Prostate gland (tissue), 2 donors: ENCODE results near the gene CCDC183. TPM values are rescaled to one million over a fixed set of nuclear protein-coding genes. Genes with fewer than 3 reads are reported as not detected.
A peak's percentile ranks its signal among the peaks of the same experiment; 100 is the strongest.

ENCODE experiments used
- DNase-seq: peaks from one replicate; pipeline ENCODE4 v3.0.0-alpha.2; 2019; ENCODE audit warnings: low spot score
- H3K27ac ChIP-seq, 2 donors: fragments of 200-600 bp; sonication (generic); 2 replicates each; pipeline ENCODE4 v1.5.1; 2017 to 2019
- H3K27me3 ChIP-seq: fragments of 200-600 bp; sonication (generic); replicated peaks from 2 replicates; pipeline ENCODE4 v1.5.1; 2019; ENCODE audit not compliant: insufficient read depth
- H3K36me3 ChIP-seq, 2 donors: fragments of 200-600 bp; sonication (generic); 1 replicate in 1 of 2; 2 replicates in 1 of 2; pipeline versions ENCODE4 v1.5.1 to v1.8.1; 2017 to 2019
- H3K4me1 ChIP-seq: fragments of 200-600 bp; sonication (generic); replicated peaks from 2 replicates; pipeline ENCODE4 v1.5.1; 2019
- H3K4me3 ChIP-seq, 2 donors: fragments of 200-600 bp; sonication (generic); 2 replicates each; pipeline ENCODE4 v1.5.1; 2017 to 2019
- H3K9me3 ChIP-seq: fragments of 200-600 bp; sonication (generic); 2 replicates; pipeline ENCODE4 v1.5.1; 2017
- POLR2A ChIP-seq: fragments of 450-650 bp; IDR thresholded peaks from one replicate; pipeline ENCODE4 v1.6.1; 2016; ENCODE audit warnings: antibody characterized with exemption, mild to moderate bottlenecking
- POLR2AphosphoS5 ChIP-seq: sonication (generic); formaldehyde crosslinking; IDR thresholded peaks from one replicate; pipeline ENCODE4 v1.6.1; 2017; ENCODE audit warnings: antibody characterized with exemption
- WGBS: methylation state at CpG from one replicate; pipeline ENCODE4 v1.1.5; 2018; 5-methylcytosine and 5-hydroxymethylcytosine counted together
- intact Hi-C: fragments of 100-400 bp; cut with DNase I; formaldehyde crosslinking; loops from one replicate; pipeline ENCODE4 v1.14.2; 2022
- total RNA-seq, 2 donors: library from RNA; depleted of rRNA; stranded (reverse); fragments of >200 nt; gene quantifications; one replicate each; pipeline ENCODE4 v1.1.0, GENCODE V29; 2016
- TF ChIP-seq, protein P1 (sequence below), 4 experiments: fragments of 200-600 bp in 2 of 4; fragments of 450-650 bp in 2 of 4; sonication (generic) in 2 of 4; IDR thresholded peaks; 1 replicate in 3 of 4; 2 replicates in 1 of 4; pipeline ENCODE4 v1.5.1; 2016 to 2019; ENCODE audit warnings: antibody characterized with exemption in 4 of 4, mild to moderate bottlenecking in 2 of 4, moderate library complexity in 2 of 4

The CCDC183 gene
- total RNA-seq, 2 donors from 2014 or later = 9.5 to 45.0 TPM

DNA sequence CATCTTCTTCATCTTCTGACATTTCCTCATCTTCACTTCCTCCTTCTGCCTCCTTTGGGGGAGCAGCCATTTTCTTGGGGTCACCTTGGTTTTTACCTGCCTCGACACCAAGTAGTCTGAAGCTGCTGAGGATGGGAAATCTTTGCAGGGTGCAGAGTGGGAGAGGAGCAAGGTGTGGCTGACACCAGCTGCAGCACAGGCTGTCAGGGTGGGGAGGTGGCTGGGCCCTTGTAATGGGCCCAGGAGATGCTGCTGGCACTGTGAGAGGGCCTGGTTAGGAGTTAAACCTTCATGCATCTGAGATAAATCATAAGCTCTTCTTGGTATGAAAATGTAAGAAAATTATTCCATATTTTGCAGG, 19.3 kb downstream of the CCDC183 start:
- Histone ChIP-seq H3K36me3 (no peaks in the 10 kb centered on the region), H3K4me1 (peaks cover 3% of the 10 kb centered on the region), H3K27ac (no peak overlapping the region), H3K27me3 (no peaks in the 10 kb centered on the region), H3K4me3 (no peak overlapping the region), H3K9me3 (no peaks in the 10 kb centered on the region)
- intact Hi-C loops = no loop called here
- 0% methylated on average over 1 of the region's 1 CpG for WGBS
- TF ChIP-seq POLR2A (no peak), POLR2AphosphoS5 (no peak)
- TF ChIP-seq, protein P1, sequence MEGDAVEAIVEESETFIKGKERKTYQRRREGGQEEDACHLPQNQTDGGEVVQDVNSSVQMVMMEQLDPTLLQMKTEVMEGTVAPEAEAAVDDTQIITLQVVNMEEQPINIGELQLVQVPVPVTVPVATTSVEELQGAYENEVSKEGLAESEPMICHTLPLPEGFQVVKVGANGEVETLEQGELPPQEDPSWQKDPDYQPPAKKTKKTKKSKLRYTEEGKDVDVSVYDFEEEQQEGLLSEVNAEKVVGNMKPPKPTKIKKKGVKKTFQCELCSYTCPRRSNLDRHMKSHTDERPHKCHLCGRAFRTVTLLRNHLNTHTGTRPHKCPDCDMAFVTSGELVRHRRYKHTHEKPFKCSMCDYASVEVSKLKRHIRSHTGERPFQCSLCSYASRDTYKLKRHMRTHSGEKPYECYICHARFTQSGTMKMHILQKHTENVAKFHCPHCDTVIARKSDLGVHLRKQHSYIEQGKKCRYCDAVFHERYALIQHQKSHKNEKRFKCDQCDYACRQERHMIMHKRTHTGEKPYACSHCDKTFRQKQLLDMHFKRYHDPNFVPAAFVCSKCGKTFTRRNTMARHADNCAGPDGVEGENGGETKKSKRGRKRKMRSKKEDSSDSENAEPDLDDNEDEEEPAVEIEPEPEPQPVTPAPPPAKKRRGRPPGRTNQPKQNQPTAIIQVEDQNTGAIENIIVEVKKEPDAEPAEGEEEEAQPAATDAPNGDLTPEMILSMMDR (IDR thresholded peaks at IDR 0.05) = no peak
- no peak for DNase-seq

- Histone ChIP-seq H3K27me3 (no peaks in the 10 kb centered on the region), H3K27ac (no peak overlapping the region), H3K4me1 (no peaks in the 10 kb centered on the region), H3K9me3 (no peaks in the 10 kb centered on the region), H3K4me3 (peak overlapping the region; percentile 10 to 17), H3K36me3 (no peaks in the 10 kb centered on the region)
- DNase-seq = no peak
- 54% methylated on average over 58 of the region's 83 CpGs for WGBS
- no peak for TF ChIP-seq POLR2A
- no peak for TF ChIP-seq POLR2AphosphoS5
- TF ChIP-seq, protein P1 (IDR thresholded peaks at IDR 0.05) = no peak
- intact Hi-C loops = no loop called here
Observed at GRCh38 chr9:136820971-136821825, 25.1 kb downstream of the CCDC183 start.

DNA sequence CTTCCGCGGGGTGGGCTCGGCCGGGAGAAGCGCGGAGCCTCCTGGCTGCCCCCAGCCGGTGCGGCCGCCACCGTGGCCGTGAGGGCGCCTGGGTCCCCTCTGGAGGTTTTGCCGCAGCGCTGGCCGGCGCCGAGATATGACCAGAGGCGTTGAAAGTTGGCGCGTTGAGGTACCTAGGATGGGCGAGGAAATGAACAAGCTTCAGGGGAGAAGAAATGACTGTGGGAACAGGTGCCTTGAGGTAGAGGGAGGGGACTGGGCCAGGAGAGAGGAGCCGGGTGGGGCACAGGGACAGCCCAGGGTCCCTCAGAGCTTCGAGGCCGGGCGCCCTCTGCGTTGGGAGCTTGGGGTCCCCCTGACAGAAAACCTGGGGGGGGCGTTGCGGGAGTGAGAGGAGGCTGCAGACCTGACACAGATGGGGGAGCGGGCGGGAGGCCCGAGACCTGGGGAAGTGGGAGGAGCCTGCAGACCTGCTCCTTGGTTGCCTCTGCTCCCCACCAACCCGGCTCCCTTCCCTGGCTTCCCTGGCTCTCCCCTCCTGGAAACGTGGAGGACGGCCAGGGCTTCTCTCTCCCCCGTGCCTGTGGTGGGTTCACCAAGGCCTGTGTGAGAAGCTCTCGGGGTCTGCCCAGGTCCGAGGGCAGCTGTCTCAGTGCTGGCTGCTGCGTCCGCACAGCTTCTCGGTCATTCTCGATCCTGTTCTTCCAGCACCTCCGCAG, 25.8 kb downstream of the CCDC183 start:
- Histone ChIP-seq H3K4me1 (no peaks in the 10 kb centered on the region), H3K27me3 (no peaks in the 10 kb centered on the region), H3K4me3 (peak overlapping the region in 1 of 2 donors; percentile 10), H3K9me3 (no peaks in the 10 kb centered on the region), H3K36me3 (no peaks in the 10 kb centered on the region), H3K27ac (no peak overlapping the region)
- DNase-seq = no peak
- intact Hi-C loops = no loop called here
- 75% methylated on average over 41 of the region's 42 CpGs for WGBS
- TF ChIP-seq POLR2AphosphoS5 (no peak), POLR2A (no peak)
- TF ChIP-seq, protein P1 (IDR thresholded peaks at IDR 0.05) = no peak

DNA sequence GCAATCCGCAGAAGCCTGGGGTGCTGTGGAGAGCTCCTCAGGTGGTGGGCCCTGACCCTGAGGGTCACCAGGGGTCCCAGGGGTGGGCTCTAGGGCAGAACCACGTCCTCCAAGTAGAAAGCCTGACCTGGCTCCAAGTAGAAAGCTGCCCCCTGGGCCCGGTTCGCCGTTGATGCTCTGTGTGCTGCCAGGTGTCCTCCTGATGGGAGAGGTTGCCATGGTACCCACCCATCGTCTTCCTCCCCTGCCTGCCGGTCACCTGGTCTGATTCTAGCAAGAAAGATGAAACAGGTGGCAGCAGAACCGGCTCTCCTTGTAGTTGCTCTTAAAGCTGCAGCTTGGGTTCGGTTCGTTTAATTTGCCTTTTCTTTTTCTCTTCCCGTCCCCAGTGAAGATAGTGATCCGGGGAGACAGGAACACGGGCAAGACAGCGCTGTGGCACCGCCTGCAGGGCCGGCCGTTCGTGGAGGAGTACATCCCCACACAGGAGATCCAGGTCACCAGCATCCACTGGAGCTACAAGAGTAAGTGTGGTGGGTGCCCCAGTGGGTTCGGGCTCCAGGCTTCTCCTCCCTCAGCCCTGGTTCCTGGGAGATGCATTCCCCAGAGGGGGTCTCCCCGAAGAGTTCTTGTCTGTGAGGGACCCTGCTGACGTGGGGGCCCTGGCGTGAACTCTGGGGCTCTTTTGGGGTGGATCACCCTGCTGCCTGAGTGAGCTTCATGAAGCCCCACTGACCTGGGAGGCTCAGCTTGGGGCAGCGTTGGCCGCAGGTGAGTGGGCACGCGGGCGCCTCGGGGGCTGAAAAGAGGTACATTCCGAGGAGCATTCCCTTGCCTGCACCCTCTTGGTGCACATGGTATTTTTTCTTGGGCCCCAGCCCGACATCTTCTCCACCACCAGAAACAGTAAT, 27.3 kb downstream of the CCDC183 start:
- intact Hi-C loops = no loop called here
- no peaks in the 10 kb centered on the region for H3K9me3 ChIP-seq
- H3K4me1 ChIP-seq = no peaks in the 10 kb centered on the region
- no peaks in the 10 kb centered on the region for H3K27me3 ChIP-seq
- H3K4me3 ChIP-seq = no peak overlapping the region
- H3K27ac ChIP-seq = no peak overlapping the region
- WGBS = 79% methylated on average over 29 of the region's 30 CpGs
- no peaks in the 10 kb centered on the region for H3K36me3 ChIP-seq
- TF ChIP-seq, protein P1 (IDR thresholded peaks at IDR 0.05) = no peak
- TF ChIP-seq POLR2A (no peak), POLR2AphosphoS5 (no peak)
- no peak for DNase-seq
